Mammary epithelial cell (primary cell): ENCODE data around the gene HDAC4.

ENCODE experiments used
- CTCF ChIP-seq, 2 donors: IDR thresholded peaks in 1 of 2; conservative IDR thresholded peaks in 1 of 2; 2 replicates each; pipeline ENCODE4 v1.5.1; 2011 to 2012; ENCODE audit warnings: inconsistent platforms in 2 of 2, low read length in 2 of 2, mild to moderate bottlenecking in 2 of 2, control low read depth in 1 of 2, low read depth in 1 of 2; ENCODE audit not compliant: insufficient read depth in 1 of 2; ENCODE audit errors: extremely low read depth in 1 of 2
- EZH2 ChIP-seq: IDR thresholded peaks from 2 replicates; pipeline ENCODE4 v1.6.1; 2012; ENCODE audit warnings: low read length, inconsistent platforms, borderline replicate concordance

GRCh38 chr2:239081046-239081445 lies 319.8 kb downstream of the HDAC4 start:
- TF ChIP-seq CTCF (conservative IDR thresholded peaks at IDR 0.05 in 1 of 2, IDR thresholded peaks at IDR 0.05 in 1 of 2; ENCODE audit: extremely low read depth in 1 of 2, insufficient read depth in 1 of 2, low read depth in 1 of 2, low read length in 2 of 2) (no peak), EZH2 (no peak)
